Measurements from ENCODE around the gene SCNN1A. TPM values are rescaled to one million over a fixed set of nuclear protein-coding genes. Genes with fewer than 3 reads are reported as not detected.

Gene SCNN1A
- total RNA-seq, 1 donor from 2014 or later: 10.2 TPM

Small RNA genes lying within 50 kb of the gene (small RNA-seq; reads per million reads assigned to genes)
- not detected for gene RN7SL391P (ENCODE audit: low replicate concordance)

Other genes starting within 250 kb of the SCNN1A start
- gene CD9, start 175.2 kb downstream of the SCNN1A start, total RNA-seq: 297 TPM
- 5.4 TPM for gene PLEKHG6, start 64.9 kb downstream of the SCNN1A start, total RNA-seq
- 69.2 TPM for gene TNFRSF1A, start 33.5 kb downstream of the SCNN1A start, total RNA-seq
- 28.2 TPM for gene LTBR, start 8.6 kb upstream of the SCNN1A start, total RNA-seq
- 0.20 TPM for gene CD27, start 69.4 kb upstream of the SCNN1A start, total RNA-seq
- gene TAPBPL, start 76.5 kb upstream of the SCNN1A start, total RNA-seq: 8.3 TPM
- 7.0 TPM for gene VAMP1, start 95.1 kb upstream of the SCNN1A start, total RNA-seq
- 59.9 TPM for gene MRPL51, start 117.7 kb upstream of the SCNN1A start, total RNA-seq
- gene NCAPD2, start 118.5 kb upstream of the SCNN1A start, total RNA-seq: 29.6 TPM
- 1,424 TPM for gene GAPDH, start 159.0 kb upstream of the SCNN1A start, total RNA-seq
- gene IFFO1, start 180.5 kb upstream of the SCNN1A start, total RNA-seq: 8.5 TPM
- 11.5 TPM for gene NOP2, start 192.7 kb upstream of the SCNN1A start, total RNA-seq
- 161 TPM for gene CHD4, start 231.8 kb upstream of the SCNN1A start, total RNA-seq

Measured in skin of body (tissue), 2 donors.